ENCODE results near the gene RYR3.

Gene RYR3

DNA sequence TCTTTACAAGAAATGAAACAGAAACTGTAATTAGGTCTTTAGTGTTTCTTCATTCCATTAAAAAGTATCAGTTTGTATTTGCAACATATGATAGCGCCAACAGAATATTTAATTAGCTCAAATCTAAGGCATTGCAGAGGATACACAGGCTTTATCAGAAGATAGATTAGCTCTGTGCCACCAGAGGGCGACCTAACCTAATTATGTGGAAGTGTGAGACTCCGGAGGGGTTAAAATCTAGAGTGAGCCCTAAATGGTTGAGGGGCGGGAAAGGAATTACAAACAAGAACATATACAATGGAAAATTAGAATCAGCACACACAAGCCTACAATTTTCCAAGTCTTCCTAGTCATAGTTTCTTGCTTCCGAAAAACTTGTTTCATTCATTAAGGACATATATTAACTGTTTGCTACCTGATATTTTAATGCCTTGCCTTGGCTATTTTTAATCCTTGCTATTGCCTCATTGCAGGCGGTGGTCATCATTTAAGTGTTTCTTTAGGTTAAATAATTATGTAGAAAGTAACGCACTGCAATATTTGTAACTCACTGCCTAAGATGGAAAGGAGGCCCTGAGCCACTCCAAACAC lies 18.0 kb upstream of the RYR3 start:
- peaks cover 20% of the 10 kb centered on the region; the same call in 1 of the 2 replicates for H3K27me3 ChIP-seq (ENCODE audit: low read depth, low read length)
- H4K20me1 ChIP-seq (ENCODE audit: insufficient read depth, low read length) = no peaks in the 10 kb centered on the region
- H2AFZ ChIP-seq (ENCODE audit: low read depth, low read length) = no peak overlapping the region
- H3K4me1 ChIP-seq (ENCODE audit: low read length) = peaks cover 12% of the 10 kb centered on the region
- H3K36me3 ChIP-seq (replicated peaks; ENCODE audit: low read depth, low read length) = no peaks in the 10 kb centered on the region
- H3K79me2 ChIP-seq (ENCODE audit: low read length) = no peaks in the 10 kb centered on the region
- no peaks in the 10 kb centered on the region for H3K9me3 ChIP-seq (ENCODE audit: insufficient read depth, low read length)
- peak overlapping the region; percentile 42 for H3K4me2 ChIP-seq (ENCODE audit: low read length)
- TF ChIP-seq, protein P1, sequence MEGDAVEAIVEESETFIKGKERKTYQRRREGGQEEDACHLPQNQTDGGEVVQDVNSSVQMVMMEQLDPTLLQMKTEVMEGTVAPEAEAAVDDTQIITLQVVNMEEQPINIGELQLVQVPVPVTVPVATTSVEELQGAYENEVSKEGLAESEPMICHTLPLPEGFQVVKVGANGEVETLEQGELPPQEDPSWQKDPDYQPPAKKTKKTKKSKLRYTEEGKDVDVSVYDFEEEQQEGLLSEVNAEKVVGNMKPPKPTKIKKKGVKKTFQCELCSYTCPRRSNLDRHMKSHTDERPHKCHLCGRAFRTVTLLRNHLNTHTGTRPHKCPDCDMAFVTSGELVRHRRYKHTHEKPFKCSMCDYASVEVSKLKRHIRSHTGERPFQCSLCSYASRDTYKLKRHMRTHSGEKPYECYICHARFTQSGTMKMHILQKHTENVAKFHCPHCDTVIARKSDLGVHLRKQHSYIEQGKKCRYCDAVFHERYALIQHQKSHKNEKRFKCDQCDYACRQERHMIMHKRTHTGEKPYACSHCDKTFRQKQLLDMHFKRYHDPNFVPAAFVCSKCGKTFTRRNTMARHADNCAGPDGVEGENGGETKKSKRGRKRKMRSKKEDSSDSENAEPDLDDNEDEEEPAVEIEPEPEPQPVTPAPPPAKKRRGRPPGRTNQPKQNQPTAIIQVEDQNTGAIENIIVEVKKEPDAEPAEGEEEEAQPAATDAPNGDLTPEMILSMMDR (IDR thresholded peaks at IDR 0.05; ENCODE audit: low read depth, low read length) = peak; percentile 94
- TF ChIP-seq EZH2phosphoT487 (IDR thresholded peaks at IDR 0.05; ENCODE audit: low read depth) = no peak
- H3K27ac ChIP-seq (ENCODE audit: low read length) = no peak overlapping the region
- no peak overlapping the region for H3K4me3 ChIP-seq (ENCODE audit: low read length)
- H3K9ac ChIP-seq (ENCODE audit: low read length) = no peak overlapping the region

- H2AFZ ChIP-seq (ENCODE audit: low read depth, low read length) = no peak overlapping the region
- no peaks in the 10 kb centered on the region for H4K20me1 ChIP-seq (ENCODE audit: insufficient read depth, low read length)
- 0 out of 2 replicates have a peak overlapping the region, but pooled peaks have one; percentile 28 for H3K4me3 ChIP-seq (ENCODE audit: low read length)
- no peaks in the 10 kb centered on the region for H3K36me3 ChIP-seq (replicated peaks; ENCODE audit: low read depth, low read length)
- H3K27ac ChIP-seq (ENCODE audit: low read length) = no peak overlapping the region
- H3K4me1 ChIP-seq (ENCODE audit: low read length) = peaks cover 16% of the 10 kb centered on the region
- H3K9me3 ChIP-seq (ENCODE audit: insufficient read depth, low read length) = no peaks in the 10 kb centered on the region
- H3K9ac ChIP-seq (ENCODE audit: low read length) = no peak overlapping the region
- TF ChIP-seq, protein P1 (IDR thresholded peaks at IDR 0.05; ENCODE audit: low read depth, low read length) = no peak
- TF ChIP-seq EZH2phosphoT487 (IDR thresholded peaks at IDR 0.05; ENCODE audit: low read depth) = no peak
- H3K79me2 ChIP-seq (ENCODE audit: low read length) = no peaks in the 10 kb centered on the region
- H3K4me2 ChIP-seq (ENCODE audit: low read length) = peak overlapping the region; percentile 44
- H3K27me3 ChIP-seq (ENCODE audit: low read depth, low read length) = peaks cover 20% of the 10 kb centered on the region; the same call in 1 of the 2 replicates
These were observed 16.9 kb upstream of the RYR3 start for GRCh38 chr15:33293713-33294334.

- Histone ChIP-seq H3K9me3 (ENCODE audit: insufficient read depth, low read length) (no peaks in the 10 kb centered on the region), H3K4me3 (ENCODE audit: low read length) (no peak overlapping the region), H3K79me2 (ENCODE audit: low read length) (no peaks in the 10 kb centered on the region), H3K4me1 (ENCODE audit: low read length) (peaks cover 16% of the 10 kb centered on the region), H3K4me2 (ENCODE audit: low read length) (no peak overlapping the region), H4K20me1 (ENCODE audit: insufficient read depth, low read length) (no peaks in the 10 kb centered on the region), H3K36me3 (replicated peaks; ENCODE audit: low read depth, low read length) (no peaks in the 10 kb centered on the region), H3K27ac (ENCODE audit: low read length) (no peak overlapping the region), H3K27me3 (ENCODE audit: low read depth, low read length) (peaks cover 23% of the 10 kb centered on the region; the same call in 1 of the 2 replicates), H3K9ac (ENCODE audit: low read length) (no peak overlapping the region), H2AFZ (ENCODE audit: low read depth, low read length) (no peak overlapping the region)
- TF ChIP-seq, protein P1 (IDR thresholded peaks at IDR 0.05; ENCODE audit: low read depth, low read length) = no peak
- no peak for TF ChIP-seq EZH2phosphoT487 (IDR thresholded peaks at IDR 0.05; ENCODE audit: low read depth)
These were observed 14.7 kb upstream of the RYR3 start for GRCh38 chr15:33296050-33296449.

- Histone ChIP-seq H3K27ac (ENCODE audit: low read length) (no peak overlapping the region), H3K4me1 (ENCODE audit: low read length) (peaks cover 16% of the 10 kb centered on the region), H3K4me3 (ENCODE audit: low read length) (no peak overlapping the region), H4K20me1 (ENCODE audit: insufficient read depth, low read length) (no peaks in the 10 kb centered on the region), H3K79me2 (ENCODE audit: low read length) (no peaks in the 10 kb centered on the region), H3K27me3 (ENCODE audit: low read depth, low read length) (peaks cover 27% of the 10 kb centered on the region), H3K4me2 (ENCODE audit: low read length) (no peak overlapping the region), H3K36me3 (replicated peaks; ENCODE audit: low read depth, low read length) (no peaks in the 10 kb centered on the region), H2AFZ (ENCODE audit: low read depth, low read length) (no peak overlapping the region), H3K9me3 (ENCODE audit: insufficient read depth, low read length) (no peaks in the 10 kb centered on the region), H3K9ac (ENCODE audit: low read length) (no peak overlapping the region)
- no peak for TF ChIP-seq EZH2phosphoT487 (IDR thresholded peaks at IDR 0.05; ENCODE audit: low read depth)
- TF ChIP-seq, protein P1 (IDR thresholded peaks at IDR 0.05; ENCODE audit: low read depth, low read length) = no peak
These were observed 13.9 kb upstream of the RYR3 start for GRCh38 chr15:33296856-33297255.

Measured in OCI-LY3 (cell line).